Measurements from ENCODE around the gene PGAP3.

PGAP3 gene

DNA sequence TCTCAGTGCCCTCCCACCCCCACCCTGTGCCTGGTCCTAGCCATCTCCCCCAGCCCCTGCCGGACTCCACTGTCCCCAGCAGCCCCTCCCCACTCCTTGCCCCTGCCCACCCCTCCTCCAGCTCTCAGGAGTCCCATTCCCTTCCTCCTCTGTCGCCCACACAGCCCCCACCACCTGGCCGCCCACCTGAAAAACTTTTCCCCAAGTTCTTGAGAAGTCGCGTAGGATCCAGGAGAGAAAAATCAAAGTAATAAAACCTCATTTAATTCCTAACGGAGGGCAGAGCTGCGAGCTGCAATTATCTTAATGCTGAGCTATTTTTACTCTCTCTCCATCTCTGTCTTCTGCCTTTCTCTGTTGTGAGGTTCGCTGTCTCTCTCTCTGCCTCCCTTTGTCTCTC lies 63.5 kb downstream of the PGAP3 start:
- DNase-seq (ENCODE audit: low read depth in 2 of 3, low spot score in 1 of 3), result no peak

GRCh38 chr17:39623356-39623950 lies 64.4 kb downstream of the PGAP3 start:
- DNase-seq (ENCODE audit: low read depth in 2 of 3, low spot score in 1 of 3), result peak; percentile 73 to 95 (median 83)

DNA sequence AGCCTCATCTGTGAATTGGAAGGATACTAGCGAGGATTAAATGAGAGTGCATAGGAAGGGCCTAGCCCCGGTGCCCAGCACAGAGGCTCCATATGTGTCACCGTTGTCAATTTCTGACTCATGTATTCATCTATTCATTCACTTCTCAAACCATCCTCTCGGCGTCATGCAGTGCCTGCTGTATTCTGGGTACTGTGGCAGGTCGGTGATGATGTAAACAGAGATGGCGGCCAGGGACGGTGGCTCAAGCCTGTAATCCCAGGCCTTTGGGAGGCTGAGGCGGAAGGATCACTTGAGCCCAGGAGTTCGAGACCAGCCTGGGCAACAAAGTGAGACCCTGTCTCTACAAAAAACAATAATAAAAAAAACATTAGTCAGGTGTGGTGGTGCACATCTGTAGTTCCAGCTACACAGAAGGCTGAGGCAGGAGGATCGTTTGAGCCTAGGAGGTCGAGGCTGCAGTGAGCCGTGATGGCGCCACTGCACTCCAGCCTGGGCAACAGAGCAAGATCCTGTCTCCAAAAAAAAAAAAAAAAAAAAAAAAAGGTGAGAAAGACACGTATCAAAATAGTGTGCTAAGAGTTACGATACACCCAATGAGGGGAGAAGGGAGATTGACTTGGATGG lies 65.4 kb downstream of the PGAP3 start:
- peak; percentile 35 to 45 (median 35) for DNase-seq (ENCODE audit: low read depth in 2 of 3, low spot score in 1 of 3)

- DNase-seq (ENCODE audit: low read depth in 2 of 3, low spot score in 1 of 3), result peak; percentile 79 to 95 (median 79)
Measured at GRCh38 chr17:39621523-39622379, 66.1 kb downstream of the PGAP3 start.
